Measurements from ENCODE around the gene FNDC3A. TPM values are rescaled to one million over a fixed set of nuclear protein-coding genes. Genes with fewer than 3 reads are reported as not detected.

The FNDC3A gene
- total and polyA plus RNA-seq, 9 of the 15 experiments (the other 6 are each of a cell fraction or from before 2014, with no cell fraction given) = 4.1 to 22.0 (median 13.5) TPM

- TF ChIP-seq MITF (IDR thresholded peaks at IDR 0.05) = no peak
- no peak for TF ChIP-seq DDX20 (tag; IDR thresholded peaks at IDR 0.05; ENCODE audit: low read depth)
- no peak for TF ChIP-seq MTA3 (IDR thresholded peaks at IDR 0.05; ENCODE audit: borderline replicate concordance)
- TF ChIP-seq, protein P1, sequence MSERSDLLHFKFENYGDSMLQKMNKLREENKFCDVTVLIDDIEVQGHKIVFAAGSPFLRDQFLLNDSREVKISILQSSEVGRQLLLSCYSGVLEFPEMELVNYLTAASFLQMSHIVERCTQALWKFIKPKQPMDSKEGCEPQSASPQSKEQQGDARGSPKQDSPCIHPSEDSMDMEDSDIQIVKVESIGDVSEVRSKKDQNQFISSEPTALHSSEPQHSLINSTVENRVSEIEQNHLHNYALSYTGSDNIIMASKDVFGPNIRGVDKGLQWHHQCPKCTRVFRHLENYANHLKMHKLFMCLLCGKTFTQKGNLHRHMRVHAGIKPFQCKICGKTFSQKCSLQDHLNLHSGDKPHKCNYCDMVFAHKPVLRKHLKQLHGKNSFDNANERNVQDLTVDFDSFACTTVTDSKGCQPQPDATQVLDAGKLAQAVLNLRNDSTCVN (CRISPR knock-in tag; IDR thresholded peaks at IDR 0.05) = no peak
- no peak for TF ChIP-seq MCM3 (IDR thresholded peaks at IDR 0.05)
- 0 out of 2 replicates have a peak, but pooled peaks have one; percentile 43 for TF ChIP-seq ZBTB7A (IDR thresholded peaks at IDR 0.05; ENCODE audit: borderline replicate concordance, control insufficient read depth, low read depth, low read length)
- TF ChIP-seq, protein P2, sequence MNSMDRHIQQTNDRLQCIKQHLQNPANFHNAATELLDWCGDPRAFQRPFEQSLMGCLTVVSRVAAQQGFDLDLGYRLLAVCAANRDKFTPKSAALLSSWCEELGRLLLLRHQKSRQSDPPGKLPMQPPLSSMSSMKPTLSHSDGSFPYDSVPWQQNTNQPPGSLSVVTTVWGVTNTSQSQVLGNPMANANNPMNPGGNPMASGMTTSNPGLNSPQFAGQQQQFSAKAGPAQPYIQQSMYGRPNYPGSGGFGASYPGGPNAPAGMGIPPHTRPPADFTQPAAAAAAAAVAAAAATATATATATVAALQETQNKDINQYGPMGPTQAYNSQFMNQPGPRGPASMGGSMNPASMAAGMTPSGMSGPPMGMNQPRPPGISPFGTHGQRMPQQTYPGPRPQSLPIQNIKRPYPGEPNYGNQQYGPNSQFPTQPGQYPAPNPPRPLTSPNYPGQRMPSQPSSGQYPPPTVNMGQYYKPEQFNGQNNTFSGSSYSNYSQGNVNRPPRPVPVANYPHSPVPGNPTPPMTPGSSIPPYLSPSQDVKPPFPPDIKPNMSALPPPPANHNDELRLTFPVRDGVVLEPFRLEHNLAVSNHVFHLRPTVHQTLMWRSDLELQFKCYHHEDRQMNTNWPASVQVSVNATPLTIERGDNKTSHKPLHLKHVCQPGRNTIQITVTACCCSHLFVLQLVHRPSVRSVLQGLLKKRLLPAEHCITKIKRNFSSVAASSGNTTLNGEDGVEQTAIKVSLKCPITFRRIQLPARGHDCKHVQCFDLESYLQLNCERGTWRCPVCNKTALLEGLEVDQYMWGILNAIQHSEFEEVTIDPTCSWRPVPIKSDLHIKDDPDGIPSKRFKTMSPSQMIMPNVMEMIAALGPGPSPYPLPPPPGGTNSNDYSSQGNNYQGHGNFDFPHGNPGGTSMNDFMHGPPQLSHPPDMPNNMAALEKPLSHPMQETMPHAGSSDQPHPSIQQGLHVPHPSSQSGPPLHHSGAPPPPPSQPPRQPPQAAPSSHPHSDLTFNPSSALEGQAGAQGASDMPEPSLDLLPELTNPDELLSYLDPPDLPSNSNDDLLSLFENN (IDR thresholded peaks at IDR 0.05; ENCODE audit: low read depth in 2 of 2, low read length in 2 of 2) = no peak
- TF ChIP-seq ZNF277 (CRISPR knock-in tag; IDR thresholded peaks at IDR 0.05; ENCODE audit: borderline replicate concordance) = no peak
- TF ChIP-seq SETDB1 (IDR thresholded peaks at IDR 0.05; ENCODE audit: low read length) = no peak
- TF ChIP-seq ZNF165 (CRISPR knock-in tag; IDR thresholded peaks at IDR 0.05; ENCODE audit: borderline replicate concordance) = no peak
- TF ChIP-seq ZFX (CRISPR knock-in tag; IDR thresholded peaks at IDR 0.05) = no peak
- TF ChIP-seq ZBTB5 (IDR thresholded peaks at IDR 0.05) = no peak
- TF ChIP-seq BRCA1 (IDR thresholded peaks at IDR 0.05) = no peak
- no peak for TF ChIP-seq BRCA1 (CRISPR knock-in tag; IDR thresholded peaks at IDR 0.05)
- TF ChIP-seq, protein P3, sequence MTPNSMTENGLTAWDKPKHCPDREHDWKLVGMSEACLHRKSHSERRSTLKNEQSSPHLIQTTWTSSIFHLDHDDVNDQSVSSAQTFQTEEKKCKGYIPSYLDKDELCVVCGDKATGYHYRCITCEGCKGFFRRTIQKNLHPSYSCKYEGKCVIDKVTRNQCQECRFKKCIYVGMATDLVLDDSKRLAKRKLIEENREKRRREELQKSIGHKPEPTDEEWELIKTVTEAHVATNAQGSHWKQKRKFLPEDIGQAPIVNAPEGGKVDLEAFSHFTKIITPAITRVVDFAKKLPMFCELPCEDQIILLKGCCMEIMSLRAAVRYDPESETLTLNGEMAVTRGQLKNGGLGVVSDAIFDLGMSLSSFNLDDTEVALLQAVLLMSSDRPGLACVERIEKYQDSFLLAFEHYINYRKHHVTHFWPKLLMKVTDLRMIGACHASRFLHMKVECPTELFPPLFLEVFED (CRISPR knock-in tag; conservative IDR thresholded peaks at IDR 0.05) = no peak
Measured at GRCh38 chr13:48975101-48975855, 434 bp upstream of the FNDC3A start (continued).
